B cell (primary cell): ENCODE data around the gene TEC. TPM values are rescaled to one million over a fixed set of nuclear protein-coding genes. Genes with fewer than 3 reads are reported as not detected.

ENCODE experiments used
- ATAC-seq: fragments of 200-7000 bp; cut with Tn5 transposase; one replicate; pipeline ENCODE4 v1.10.0; 2021; ENCODE audit warnings: low read depth, mild to moderate bottlenecking, moderate number of reproducible peaks, moderate library complexity
- CTCF ChIA-PET: fragments of 350-600 bp; sonication (Branson Sonifier 250); formaldehyde crosslinking; loops from one replicate; lab custom pipeline; 2021; ENCODE audit warnings: antibody characterized with exemption, inconsistent platforms; lab: Charles Lee
- POLR2A ChIA-PET: fragments of 350-600 bp; sonication (Branson Sonifier 250); formaldehyde crosslinking; loops from one replicate; lab custom pipeline; 2021; ENCODE audit warnings: antibody characterized with exemption; lab: Charles Lee
- DNase-seq: peaks from one replicate; pipeline ENCODE4 v3.0.0; 2013
- H2AFZ ChIP-seq: 2 replicates; pipeline ENCODE4 v1.6.1; 2012; ENCODE audit warnings: mild to moderate bottlenecking, low read depth, low read length; ENCODE audit not compliant: insufficient read depth, poor library complexity, severe bottlenecking
- H3K27ac ChIP-seq, 2 donors: 1 replicate in 1 of 2; 2 replicates in 1 of 2; pipeline ENCODE4 v1.5.1; 2012 to 2013; ENCODE audit warnings: low read length in 2 of 2, mild to moderate bottlenecking in 2 of 2, moderate library complexity in 1 of 2
- H3K27me3 ChIP-seq, 4 experiments: fragments of 200-600 bp in 1 of 4; sonication (generic) in 1 of 4; replicated peaks in 1 of 4; 1 replicate in 2 of 4; 2 replicates in 2 of 4; pipeline versions ENCODE4 v1.6.1 to v1.7.0; 2013 to 2016; ENCODE audit warnings: low read length in 3 of 4, mild to moderate bottlenecking in 2 of 4, mixed read lengths in 1 of 4, moderate library complexity in 1 of 4; ENCODE audit not compliant: insufficient read depth in 4 of 4, control insufficient read depth in 3 of 4; ENCODE audit errors: control extremely low read depth in 1 of 4
- H3K36me3 ChIP-seq, 2 experiments: replicated peaks in 1 of 2; 1 replicate in 1 of 2; 2 replicates in 1 of 2; pipeline versions ENCODE4 v1.6.1 to v1.7.1; 2013; ENCODE audit warnings: low read length in 1 of 2; ENCODE audit not compliant: insufficient read depth in 2 of 2, control insufficient read depth in 1 of 2; ENCODE audit errors: control extremely low read depth in 1 of 2, extremely low read depth in 1 of 2
- H3K4me1 ChIP-seq, 2 donors: fragments of 200-600 bp in 1 of 2; sonication (generic) in 1 of 2; 1 replicate in 1 of 2; 2 replicates in 1 of 2; pipeline versions ENCODE4 v1.5.1 to v1.6.1; 2013 to 2017; ENCODE audit warnings: low read length in 2 of 2; ENCODE audit not compliant: control insufficient read depth in 2 of 2, insufficient read depth in 2 of 2
- H3K4me2 ChIP-seq: replicated peaks from 2 replicates; pipeline ENCODE3; 2012; ENCODE audit warnings: mild to moderate bottlenecking, low read depth, low read length; ENCODE audit not compliant: poor library complexity, severe bottlenecking
- H3K4me3 ChIP-seq, 5 experiments: fragments of 200-600 bp in 1 of 5; sonication (generic) in 1 of 5; 1 replicate in 3 of 5; 2 replicates in 2 of 5; pipeline versions ENCODE4 v1.5.1 to v1.7.0; 2011 to 2016; ENCODE audit warnings: low read length in 4 of 5, mild to moderate bottlenecking in 4 of 5, low read depth in 2 of 5, control low read depth in 1 of 5, moderate library complexity in 1 of 5; ENCODE audit not compliant: insufficient read depth in 1 of 5; ENCODE audit errors: control extremely low read depth in 1 of 5, extremely low read depth in 1 of 5
- H3K79me2 ChIP-seq: fragments of 200-600 bp; sonication (generic); one replicate; pipeline ENCODE4 v1.6.0; 2016; ENCODE audit warnings: low read length; ENCODE audit not compliant: control insufficient read depth, insufficient read depth
- H3K9ac ChIP-seq: fragments of 200-600 bp; sonication (generic); 2 replicates; pipeline ENCODE4 v1.6.1; 2017; ENCODE audit warnings: mild to moderate bottlenecking, low read length, moderate library complexity
- H3K9me3 ChIP-seq, 3 donors: one replicate each; pipeline versions ENCODE4 v1.6.1 to v1.7.1; 2013; ENCODE audit warnings: low read length in 2 of 3; ENCODE audit not compliant: control insufficient read depth in 2 of 3, insufficient read depth in 1 of 3; ENCODE audit errors: control extremely low read depth in 1 of 3
- H4K20me1 ChIP-seq: 2 replicates; pipeline ENCODE4 v1.6.0; 2012; ENCODE audit warnings: mild to moderate bottlenecking, low read length; ENCODE audit not compliant: insufficient read depth, control insufficient read depth, poor library complexity, severe bottlenecking
- H3K27ac Mint-ChIP-seq: one replicate; pipeline ENCODE4 v1.8.0; 2021; ENCODE audit warnings: mixed read lengths
- H3K27me3 Mint-ChIP-seq: one replicate; pipeline ENCODE4 v1.8.0; 2021; ENCODE audit warnings: mixed read lengths
- H3K4me1 Mint-ChIP-seq: one replicate; pipeline ENCODE4 v1.8.0; 2021; ENCODE audit warnings: mixed read lengths
- H3K4me3 Mint-ChIP-seq: one replicate; pipeline ENCODE4 v1.8.0; 2021; ENCODE audit warnings: mixed read lengths
- H3K9me3 Mint-ChIP-seq: one replicate; pipeline ENCODE4 v1.8.0; 2022; ENCODE audit warnings: mixed read lengths; ENCODE audit not compliant: insufficient read depth
- EZH2 ChIP-seq: IDR thresholded peaks from 2 replicates; pipeline ENCODE4 v1.6.1; 2012; ENCODE audit warnings: borderline replicate concordance, low read depth, mild to moderate bottlenecking, moderate library complexity, low read length; ENCODE audit not compliant: insufficient read depth, poor library complexity, severe bottlenecking
- WGBS: methylation state at CpG from one replicate; pipeline ENCODE4 v1.1.5; 2013; ENCODE audit warnings: missing lambda C conversion rate; ENCODE audit not compliant: insufficient coverage; 5-methylcytosine and 5-hydroxymethylcytosine counted together
- intact Hi-C: fragments of 100-400 bp; cut with micrococcal nuclease; formaldehyde crosslinking; loops from one replicate; pipeline ENCODE4 v1.10.0; 2022
- polyA plus RNA-seq: library from polyadenylated mRNA; depleted of rRNA; stranded (reverse); fragments of >200 nt; gene quantifications from 2 replicates; pipeline ENCODE4 v1.2.3, GENCODE V29; 2012
- total RNA-seq, 2 donors: library from RNA; stranded (reverse); fragments of 120-200 nt in 1 of 2; gene quantifications; 1 replicate in 1 of 2; 2 replicates in 1 of 2; pipeline versions ENCODE4 v1.2.3 to v1.2.4, GENCODE V29; 2013 to 2022
- TF ChIP-seq, protein P1 (sequence below): fragments of 200-600 bp; IDR thresholded peaks from one replicate; pipeline ENCODE4 v1.8.0; 2022; ENCODE audit warnings: antibody characterized with exemption, mild to moderate bottlenecking

Gene TEC
- total and polyA plus RNA-seq, 2 donors (not counting 1 experiment from before 2014, with no cell fraction given) = 2.0 to 8.3 TPM

DNA sequence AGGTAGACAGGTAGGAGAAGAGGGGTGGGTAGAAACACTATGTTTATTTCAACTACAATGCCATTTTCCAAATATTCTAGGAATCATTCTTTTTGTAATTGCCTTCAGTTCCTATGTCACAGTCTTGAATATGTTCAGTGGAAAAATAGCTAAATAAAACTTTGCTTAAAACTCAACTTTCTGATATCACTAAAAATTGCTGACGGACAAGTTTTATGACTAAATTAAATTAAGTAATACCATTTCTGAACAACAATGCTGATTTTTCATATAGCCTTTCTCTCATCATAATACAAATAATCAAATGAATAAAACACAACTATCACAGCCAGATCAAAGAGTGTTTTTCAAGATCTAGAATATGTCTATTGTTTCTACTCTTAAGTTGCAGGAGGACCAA lies 53.1 kb downstream of the TEC start:
- no peaks in the 10 kb centered on the region for H3K79me2 ChIP-seq
- CTCF ChIA-PET = no interaction called here
- ATAC-seq = no peak
- peaks cover 12 to 13% of the 10 kb centered on the region in 2 donors for H3K4me1 ChIP-seq
- intact Hi-C loops = loop anchor here (5.0 kb wide), 1 partner anchor 74 kb away; no protein-coding TSS in a partner anchor
- no peak for TF ChIP-seq EZH2
- TF ChIP-seq, protein P1, sequence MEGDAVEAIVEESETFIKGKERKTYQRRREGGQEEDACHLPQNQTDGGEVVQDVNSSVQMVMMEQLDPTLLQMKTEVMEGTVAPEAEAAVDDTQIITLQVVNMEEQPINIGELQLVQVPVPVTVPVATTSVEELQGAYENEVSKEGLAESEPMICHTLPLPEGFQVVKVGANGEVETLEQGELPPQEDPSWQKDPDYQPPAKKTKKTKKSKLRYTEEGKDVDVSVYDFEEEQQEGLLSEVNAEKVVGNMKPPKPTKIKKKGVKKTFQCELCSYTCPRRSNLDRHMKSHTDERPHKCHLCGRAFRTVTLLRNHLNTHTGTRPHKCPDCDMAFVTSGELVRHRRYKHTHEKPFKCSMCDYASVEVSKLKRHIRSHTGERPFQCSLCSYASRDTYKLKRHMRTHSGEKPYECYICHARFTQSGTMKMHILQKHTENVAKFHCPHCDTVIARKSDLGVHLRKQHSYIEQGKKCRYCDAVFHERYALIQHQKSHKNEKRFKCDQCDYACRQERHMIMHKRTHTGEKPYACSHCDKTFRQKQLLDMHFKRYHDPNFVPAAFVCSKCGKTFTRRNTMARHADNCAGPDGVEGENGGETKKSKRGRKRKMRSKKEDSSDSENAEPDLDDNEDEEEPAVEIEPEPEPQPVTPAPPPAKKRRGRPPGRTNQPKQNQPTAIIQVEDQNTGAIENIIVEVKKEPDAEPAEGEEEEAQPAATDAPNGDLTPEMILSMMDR = no peak
- WGBS = no CpG with 5 or more reads among the region's 1 CpG
- Mint-ChIP-seq H3K4me1 (peaks cover 17% of the 10 kb centered on the region), H3K4me3 (no peak overlapping the region), H3K27ac (no peak overlapping the region), H3K27me3 (no peaks in the 10 kb centered on the region), H3K9me3 (no peaks in the 10 kb centered on the region)
- H3K27me3 ChIP-seq = no peaks in the 10 kb centered on the region
- H2AFZ ChIP-seq = no peak overlapping the region
- no peak for DNase-seq
- H4K20me1 ChIP-seq = no peaks in the 10 kb centered on the region
- H3K9me3 ChIP-seq = no peaks in the 10 kb centered on the region
- H3K27ac ChIP-seq = peak overlapping the region in 1 of 2 donors; percentile 12
- no peak overlapping the region for H3K9ac ChIP-seq
- POLR2A ChIA-PET = no interaction called here
- H3K4me3 ChIP-seq = no peak overlapping the region
- H3K4me2 ChIP-seq = no peak overlapping the region
- no peaks in the 10 kb centered on the region for H3K36me3 ChIP-seq

DNA sequence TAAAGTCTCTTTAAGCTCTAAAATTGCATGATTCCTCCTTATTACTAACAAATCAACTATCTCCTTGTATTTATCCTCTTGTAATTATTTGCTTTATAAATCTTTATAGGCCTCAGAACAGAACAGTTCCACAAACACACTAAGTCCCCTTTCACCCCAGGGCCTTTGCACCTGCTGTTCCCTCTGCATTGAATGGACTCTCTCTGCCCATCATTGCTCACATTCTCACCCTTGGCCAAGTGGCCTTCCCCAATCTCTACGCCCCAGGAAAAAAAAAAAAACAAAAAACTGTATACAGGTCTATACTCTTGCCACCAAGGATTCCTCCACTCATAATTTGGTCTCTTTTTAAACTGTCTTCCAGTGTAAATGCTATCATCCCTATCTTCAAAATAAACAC lies 53.7 kb downstream of the TEC start:
- no peaks in the 10 kb centered on the region for H3K27me3 ChIP-seq
- no peak for ATAC-seq
- H3K36me3 ChIP-seq = no peaks in the 10 kb centered on the region
- 100% methylated on average over 1 of the region's 1 CpG for WGBS
- H3K4me3 ChIP-seq = no peak overlapping the region
- no peak overlapping the region for H3K9ac ChIP-seq
- H3K27ac ChIP-seq = peak overlapping the region in 1 of 2 donors; percentile 12
- no peaks in the 10 kb centered on the region for H3K79me2 ChIP-seq
- Mint-ChIP-seq H3K4me3 (no peak overlapping the region), H3K27me3 (no peaks in the 10 kb centered on the region), H3K4me1 (peaks cover 21% of the 10 kb centered on the region), H3K27ac (no peak overlapping the region), H3K9me3 (no peaks in the 10 kb centered on the region)
- DNase-seq = no peak
- TF ChIP-seq EZH2 = no peak
- TF ChIP-seq, protein P1 = no peak
- H3K9me3 ChIP-seq = no peaks in the 10 kb centered on the region
- no peak overlapping the region for H3K4me2 ChIP-seq
- CTCF ChIA-PET = no interaction called here
- H2AFZ ChIP-seq = no peak overlapping the region
- peaks cover 16 to 19% of the 10 kb centered on the region in 2 donors for H3K4me1 ChIP-seq
- H4K20me1 ChIP-seq = no peaks in the 10 kb centered on the region
- intact Hi-C loops = loop anchor here (5.0 kb wide), 1 partner anchor 74 kb away; no protein-coding TSS in a partner anchor
- POLR2A ChIA-PET = no interaction called here
